Upper lobe of left lung (tissue), 4 donors: ENCODE measurements around the gene ALG9.

ENCODE experiments used
- CTCF ChIP-seq, 6 experiments: fragments of 450-650 bp in 4 of 6; fragments of 200-600 bp in 2 of 6; sonication (generic) in 2 of 6; IDR thresholded peaks; one replicate each; pipeline ENCODE4 v1.5.1; 2016 to 2019; ENCODE audit warnings: antibody characterized with exemption in 6 of 6
- EP300 ChIP-seq, 4 donors: sonication (generic); formaldehyde crosslinking; IDR thresholded peaks; one replicate each; pipeline ENCODE4 v1.5.1; 2017; ENCODE audit warnings: antibody characterized with exemption in 4 of 4, control low read depth in 2 of 4
- POLR2A ChIP-seq, 4 donors: fragments of 450-650 bp; IDR thresholded peaks; one replicate each; pipeline ENCODE4 v1.5.1; 2016 to 2017; ENCODE audit warnings: antibody characterized with exemption in 4 of 4, mild to moderate bottlenecking in 2 of 4
- POLR2AphosphoS5 ChIP-seq, 2 donors: sonication (generic); formaldehyde crosslinking; IDR thresholded peaks; one replicate each; pipeline ENCODE4 v1.5.1; 2017; ENCODE audit warnings: antibody characterized with exemption in 2 of 2

- TF ChIP-seq CTCF (IDR thresholded peaks at IDR 0.05), result no peak
- no peak for TF ChIP-seq POLR2A (IDR thresholded peaks at IDR 0.05)
- TF ChIP-seq POLR2AphosphoS5 (IDR thresholded peaks at IDR 0.05), result no peak
- no peak for TF ChIP-seq EP300 (IDR thresholded peaks at IDR 0.05)
Observed at GRCh38 chr11:111797145-111797581, 74.2 kb downstream of the ALG9 start.
